Cortex of kidney (tissue), 1 donor: ENCODE measurements around the gene RAP1GDS1.
"Not testable (repeated sequence)": the region's sequence is repeated elsewhere in the genome, so short reads cannot be mapped to it uniquely, and the experiment has no call there.

ENCODE experiments used
- DNase-seq: peaks from one replicate; lab custom pipeline; 2025; lab: John Stamatoyannopoulos, UW

RAP1GDS1 gene

DNA sequence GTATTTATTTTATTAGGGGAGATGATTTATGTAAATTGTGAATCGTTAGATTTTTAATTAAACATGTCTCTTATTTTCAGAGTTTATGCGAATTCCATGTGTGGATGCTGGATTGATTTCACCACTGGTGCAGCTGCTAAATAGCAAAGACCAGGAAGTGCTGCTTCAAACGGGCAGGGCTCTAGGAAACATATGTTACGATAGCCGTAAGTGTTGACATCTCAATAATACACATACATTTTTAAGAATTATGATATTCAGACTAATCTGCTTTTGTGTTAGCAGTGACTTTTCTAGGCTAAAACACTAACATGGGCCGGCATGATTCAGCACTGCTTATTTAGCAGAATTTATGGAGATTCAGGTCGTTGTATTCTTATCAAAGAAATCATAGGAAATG is 91.2 kb downstream of the RAP1GDS1 start:
- DNase-seq = no peak

DNA sequence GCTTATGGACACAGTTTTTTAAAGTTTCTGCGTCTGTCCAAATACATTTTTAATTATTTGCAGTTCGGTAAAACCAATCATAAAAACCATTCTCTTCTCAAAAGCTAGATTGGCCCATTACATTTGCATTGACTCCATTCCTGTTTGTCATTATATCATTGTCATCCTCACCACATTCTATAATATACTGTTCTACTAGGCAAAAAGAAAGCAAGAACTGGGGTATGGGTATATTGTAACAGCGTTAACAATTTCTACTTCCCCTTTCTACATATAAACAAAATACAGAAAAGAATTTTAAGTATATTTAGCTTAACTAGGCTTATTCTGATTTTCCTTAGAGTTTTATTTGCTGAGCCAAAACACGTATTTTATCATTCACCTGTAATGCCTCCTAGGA is 91.8 kb downstream of the RAP1GDS1 start:
- DNase-seq = no peak

DNA sequence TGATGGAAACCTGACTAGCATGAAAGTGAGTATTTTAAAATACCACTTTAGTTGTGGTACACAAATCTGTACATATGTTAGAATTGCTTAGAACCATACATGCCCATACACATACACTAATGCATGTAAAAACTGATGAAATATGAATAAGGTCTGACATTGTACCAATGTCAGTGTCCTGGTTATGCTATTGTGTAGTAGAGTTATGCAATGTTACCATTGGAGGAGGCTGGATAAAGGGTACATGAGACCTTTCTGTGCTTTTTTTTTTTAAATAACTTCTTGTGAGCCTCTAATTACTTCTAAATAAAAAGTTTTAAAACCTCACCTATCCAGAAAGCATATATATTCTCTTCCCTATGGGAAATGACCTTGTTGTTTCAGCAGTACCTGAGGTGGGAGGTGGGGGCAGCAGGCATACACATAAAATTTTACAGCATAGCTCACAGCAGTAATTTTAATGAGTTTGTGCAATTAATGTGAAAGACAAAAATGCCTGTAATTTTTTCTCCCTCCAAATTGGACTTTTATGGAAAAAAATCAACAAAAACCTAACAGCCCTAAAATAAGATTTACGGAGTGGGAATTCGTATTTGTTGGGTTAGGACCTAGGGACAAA is 97.6 kb downstream of the RAP1GDS1 start:
- no peak for DNase-seq

DNA sequence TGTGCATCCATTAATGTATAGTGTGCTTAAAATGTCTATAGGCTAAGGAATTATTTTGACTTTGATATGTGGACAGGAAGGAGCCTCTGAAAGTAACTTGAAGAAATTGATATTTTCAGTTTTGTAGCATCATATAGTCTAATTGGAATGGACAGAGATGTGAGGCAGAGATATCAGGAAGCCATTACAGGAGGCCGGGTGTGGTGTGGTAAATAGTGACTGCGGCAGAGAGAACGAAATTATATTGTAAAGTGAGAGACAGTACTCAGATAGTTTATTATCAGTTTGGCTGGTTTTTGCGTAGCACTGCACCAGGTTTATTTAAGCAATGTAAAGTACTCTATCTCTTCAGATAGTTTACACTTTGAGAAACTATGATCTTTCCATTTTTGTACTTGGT is 98.5 kb downstream of the RAP1GDS1 start:
- DNase-seq = no peak

DNA sequence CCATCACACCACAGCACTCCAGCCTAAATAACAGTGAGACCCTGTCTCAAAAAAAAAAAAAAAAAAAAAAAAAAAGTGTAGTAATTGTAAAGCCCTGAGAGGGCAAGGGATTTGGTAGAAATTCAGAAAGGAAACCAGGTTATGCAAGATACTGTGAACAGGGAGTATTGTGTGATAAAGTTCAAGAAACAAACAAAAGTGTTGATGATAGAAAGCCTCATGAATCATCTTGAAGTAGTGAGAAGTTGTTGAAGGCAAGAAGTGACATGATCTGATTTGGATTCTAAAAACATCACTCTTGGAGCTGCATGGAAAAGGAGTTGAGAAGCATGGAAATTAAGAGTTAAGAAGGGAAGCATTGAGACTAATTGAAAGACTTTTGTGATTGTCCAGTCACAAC is 102.2 kb downstream of the RAP1GDS1 start:
- DNase-seq = no peak

DNA sequence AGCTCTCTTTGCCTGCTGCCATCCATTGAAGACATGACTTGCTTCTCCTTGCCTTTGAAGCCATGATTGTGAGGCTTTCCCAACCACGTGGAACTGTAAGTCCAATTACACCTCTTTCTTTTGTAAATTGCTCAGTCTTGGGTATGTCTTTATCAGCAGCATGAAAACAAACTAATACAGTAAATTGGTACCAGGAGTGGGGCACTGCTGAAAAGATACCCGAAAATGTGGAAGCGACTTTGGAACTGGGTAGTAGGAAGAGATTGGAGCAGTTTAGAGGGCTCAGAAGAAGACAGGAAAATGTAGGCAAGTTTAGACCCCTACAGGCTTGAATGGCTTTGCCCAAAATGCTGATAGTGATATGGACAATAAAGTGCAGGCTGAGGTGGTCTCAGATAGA is 105.1 kb downstream of the RAP1GDS1 start:
- DNase-seq = not testable (repeated sequence)

DNA sequence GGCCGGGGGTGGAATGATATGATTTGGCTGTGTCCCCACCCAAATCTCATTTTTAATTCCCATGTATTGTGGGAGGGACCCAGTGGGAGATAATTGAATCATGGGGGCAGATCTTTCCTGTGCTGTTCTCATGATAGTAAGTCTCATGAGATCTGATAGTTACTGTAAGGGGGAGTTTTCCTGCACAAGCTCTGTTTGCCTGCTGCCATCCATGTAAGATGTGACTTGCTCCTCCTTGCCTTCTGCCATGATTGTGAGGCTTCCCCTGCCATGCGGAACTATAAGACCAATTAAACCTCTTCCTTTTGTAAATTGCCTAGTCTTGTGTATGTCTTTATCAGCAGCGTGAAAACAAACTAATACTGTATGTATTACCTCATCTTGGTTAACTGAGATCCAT is 106.8 kb downstream of the RAP1GDS1 start:
- not testable (repeated sequence) for DNase-seq

DNA sequence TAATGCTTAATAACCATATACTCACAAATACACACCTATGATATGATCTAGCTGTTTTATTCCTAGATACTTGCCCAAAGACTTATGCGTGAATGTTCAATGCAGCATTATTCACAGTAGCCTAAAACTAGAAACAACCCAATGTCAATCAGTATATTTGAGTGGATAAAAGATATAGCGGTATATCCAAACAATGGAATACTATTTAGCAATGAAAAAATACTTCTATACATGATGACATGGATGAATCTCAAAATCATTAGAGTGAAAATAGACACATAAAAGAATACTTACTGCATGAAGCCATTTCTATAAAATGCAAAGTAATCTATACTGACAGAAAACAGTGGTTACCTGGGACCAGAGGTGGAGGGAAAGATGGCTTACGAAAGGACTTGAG is 108.1 kb downstream of the RAP1GDS1 start:
- no peak for DNase-seq

DNA sequence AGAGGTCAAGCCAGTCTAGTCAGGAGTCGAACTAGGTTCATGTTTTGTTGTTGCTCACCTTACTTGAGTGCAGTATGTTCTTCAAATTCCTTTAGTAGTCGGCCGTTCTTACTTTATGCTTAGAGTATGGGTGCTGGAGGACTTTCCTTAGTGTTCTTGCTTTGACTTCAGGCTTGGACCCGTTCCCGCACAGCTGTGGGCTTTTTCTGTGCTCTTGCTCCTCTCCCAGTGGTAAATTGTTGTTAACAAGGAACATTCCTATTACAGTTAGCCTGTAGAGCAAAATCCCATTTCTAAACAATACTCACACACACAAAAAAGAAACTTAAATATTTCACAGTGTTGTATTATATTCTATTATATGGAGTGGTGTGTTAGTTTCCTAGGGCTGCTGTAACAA is 113.5 kb downstream of the RAP1GDS1 start:
- DNase-seq = no peak

DNA sequence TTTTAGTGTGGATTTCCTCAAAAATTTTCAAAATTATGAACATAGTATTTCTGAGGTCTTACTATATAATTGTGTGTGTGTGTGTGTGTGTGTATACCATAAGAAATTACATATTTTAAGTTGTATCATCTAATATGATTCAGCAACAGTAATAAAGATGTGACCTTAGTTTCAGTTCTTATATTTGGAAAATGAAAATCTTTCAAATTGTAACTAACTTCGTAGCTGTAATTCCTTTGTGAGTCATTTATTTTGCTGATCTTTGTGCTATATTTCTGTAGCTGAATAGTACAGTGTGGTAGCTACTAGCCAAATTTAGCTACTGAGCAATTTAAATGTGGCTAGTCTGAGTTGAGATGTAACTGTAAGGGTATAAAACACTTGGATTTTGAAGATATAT is 116.4 kb downstream of the RAP1GDS1 start:
- no peak for DNase-seq

DNA sequence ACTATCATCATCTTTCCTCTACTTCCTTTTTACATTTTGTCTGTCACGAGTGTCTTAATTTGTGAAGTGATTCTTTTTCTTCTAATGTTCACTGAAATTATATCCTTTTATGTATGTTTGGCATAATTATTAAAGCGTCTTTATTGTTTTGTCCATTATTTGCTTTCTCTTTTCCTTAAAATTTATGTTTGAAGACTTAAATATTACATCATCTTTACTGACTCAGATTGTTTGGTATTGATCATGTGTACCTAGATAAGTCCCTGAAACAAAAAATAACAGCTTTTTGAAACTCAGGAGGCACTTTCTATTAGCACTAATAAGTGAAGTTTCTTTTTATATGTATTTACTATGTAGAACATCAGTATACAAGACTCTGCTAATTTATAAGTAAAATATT is 120.1 kb downstream of the RAP1GDS1 start:
- DNase-seq = no peak

DNA sequence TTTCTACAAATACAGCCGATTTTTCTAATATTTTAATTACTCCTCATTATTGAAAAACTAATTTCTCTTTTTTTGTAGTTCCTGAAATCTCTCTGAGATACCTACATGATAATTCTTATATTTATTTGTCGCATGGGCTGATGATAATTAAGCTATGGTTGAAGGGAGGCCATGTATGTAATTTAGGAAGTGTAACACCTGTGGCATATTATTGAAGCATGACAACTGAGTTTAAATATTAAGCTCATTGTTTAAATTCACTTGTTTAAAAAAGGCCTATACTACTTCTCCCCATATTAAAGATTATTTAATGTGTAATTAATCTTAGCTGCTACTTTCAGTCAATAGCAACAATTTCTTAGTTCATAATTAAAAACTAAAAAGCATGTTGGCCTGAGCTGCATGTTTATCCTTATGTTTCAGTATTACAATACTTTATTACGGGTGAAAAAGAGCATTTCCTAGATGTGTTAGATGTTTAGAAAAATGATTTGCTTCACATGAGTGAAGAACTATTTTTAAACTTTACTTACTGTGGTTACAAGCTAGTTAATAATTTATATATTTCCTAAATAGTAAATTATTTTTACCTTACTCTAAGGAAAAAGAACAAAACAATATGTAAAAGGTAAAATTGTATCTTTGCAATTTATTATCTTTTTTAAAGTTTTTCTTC is 122.4 kb downstream of the RAP1GDS1 start:
- DNase-seq = no peak

DNA sequence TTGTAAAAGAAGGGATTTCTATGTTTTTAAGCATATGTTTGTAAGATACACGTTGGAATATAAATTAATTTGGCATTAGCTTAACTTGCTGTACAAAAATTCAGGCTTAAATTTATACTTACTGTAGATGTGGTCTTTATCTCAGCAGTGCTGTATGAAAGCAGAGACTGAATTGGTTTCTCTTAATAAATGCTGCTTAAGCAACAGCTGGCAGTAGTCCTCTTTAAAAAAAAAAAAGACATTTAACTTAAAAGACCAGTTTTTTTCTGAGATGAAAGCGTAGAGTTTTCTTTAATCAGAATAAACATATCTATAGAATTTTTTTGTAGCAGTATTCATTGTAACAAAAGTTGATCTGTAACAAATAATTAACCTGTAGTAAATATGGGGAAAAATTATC is 124.6 kb downstream of the RAP1GDS1 start:
- DNase-seq = no peak

DNA sequence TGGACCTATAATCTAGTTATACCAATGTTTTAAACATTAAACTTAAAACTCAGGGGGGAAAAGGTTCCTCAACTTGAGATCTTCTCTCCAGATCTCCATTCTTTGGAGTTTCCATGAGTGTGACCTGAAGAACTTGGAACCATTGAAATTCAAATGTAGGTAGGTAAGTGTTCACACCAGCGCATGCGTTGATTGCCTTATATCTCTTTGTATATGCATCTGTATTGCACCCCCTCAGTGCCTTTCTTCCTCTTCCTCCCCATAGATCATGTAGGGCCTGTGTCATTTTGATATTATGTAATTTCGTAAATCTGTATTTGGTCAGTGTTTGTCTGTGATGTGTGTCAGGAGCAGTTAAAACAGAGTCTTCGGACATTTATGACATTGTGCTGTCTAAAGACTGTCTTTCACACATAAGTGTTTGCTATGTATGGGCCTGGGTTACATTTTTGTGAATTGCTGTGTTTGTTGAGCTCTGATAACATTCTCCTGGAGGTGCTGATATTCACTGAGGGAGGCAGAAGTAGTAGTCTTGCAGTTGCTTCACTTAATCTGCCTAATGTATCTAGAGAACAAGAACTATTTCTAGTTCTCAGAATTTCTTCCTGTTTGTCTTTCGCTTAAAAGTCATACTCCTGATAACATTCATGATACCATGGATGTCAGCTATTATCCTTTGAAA is 126.3 kb downstream of the RAP1GDS1 start:
- no peak for DNase-seq

DNA sequence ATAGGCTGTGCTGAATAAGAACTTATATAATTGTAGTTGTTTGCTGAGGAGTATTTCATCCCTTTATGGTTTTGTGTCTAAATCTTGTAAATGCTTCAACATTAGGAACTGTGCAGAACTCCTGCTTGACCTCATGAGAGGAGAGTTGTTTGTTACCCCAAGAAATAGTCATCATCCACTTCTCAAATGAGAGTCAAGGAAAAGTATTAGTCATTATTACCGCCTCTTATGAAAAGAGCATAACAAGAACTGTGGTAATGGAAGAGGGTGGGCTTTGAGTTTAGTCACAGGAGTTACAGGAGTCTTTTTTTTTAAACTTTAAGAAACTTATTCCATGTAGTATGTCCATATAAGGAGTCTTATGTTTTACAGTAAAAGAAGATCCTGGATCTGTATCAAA is 132.9 kb downstream of the RAP1GDS1 start:
- DNase-seq = no peak

DNA sequence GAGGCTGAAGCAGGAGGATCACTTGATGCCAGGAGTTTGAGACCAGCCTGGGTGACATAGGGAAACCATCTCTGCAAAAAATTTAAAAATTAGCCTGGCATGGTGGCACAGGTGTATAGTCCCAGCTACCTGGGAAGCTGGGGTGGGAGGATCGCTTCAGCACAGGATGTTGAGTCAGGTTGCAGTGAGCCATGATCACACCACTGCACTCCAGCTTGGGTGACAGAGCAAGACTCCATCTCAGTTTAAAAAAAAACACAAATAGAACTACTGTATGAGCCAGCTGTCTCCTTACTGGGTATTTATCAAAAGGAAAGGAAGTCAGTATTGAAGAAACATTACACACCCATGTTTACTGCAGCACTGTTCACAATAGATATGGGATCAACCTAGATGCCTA is 138.7 kb downstream of the RAP1GDS1 start:
- DNase-seq = no peak

DNA sequence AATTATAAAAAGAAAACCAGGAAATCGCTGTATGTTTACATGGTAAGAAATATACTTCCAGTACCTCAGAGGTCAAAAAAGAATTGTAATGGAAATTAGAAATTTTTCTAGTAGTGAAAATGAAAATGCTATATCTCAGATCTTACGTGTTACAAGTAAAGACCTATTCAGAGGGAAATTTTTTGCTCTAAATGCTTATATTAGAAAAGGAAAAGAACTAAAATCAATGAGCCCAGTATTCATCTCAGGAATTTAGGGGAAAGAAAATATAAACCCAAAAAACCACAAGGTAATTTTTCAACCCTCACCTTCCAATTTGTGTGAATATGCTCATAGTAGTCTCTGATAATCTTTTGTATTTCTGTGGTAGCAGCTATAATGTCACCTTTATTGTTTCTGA is 145.6 kb downstream of the RAP1GDS1 start:
- DNase-seq = no peak

DNA sequence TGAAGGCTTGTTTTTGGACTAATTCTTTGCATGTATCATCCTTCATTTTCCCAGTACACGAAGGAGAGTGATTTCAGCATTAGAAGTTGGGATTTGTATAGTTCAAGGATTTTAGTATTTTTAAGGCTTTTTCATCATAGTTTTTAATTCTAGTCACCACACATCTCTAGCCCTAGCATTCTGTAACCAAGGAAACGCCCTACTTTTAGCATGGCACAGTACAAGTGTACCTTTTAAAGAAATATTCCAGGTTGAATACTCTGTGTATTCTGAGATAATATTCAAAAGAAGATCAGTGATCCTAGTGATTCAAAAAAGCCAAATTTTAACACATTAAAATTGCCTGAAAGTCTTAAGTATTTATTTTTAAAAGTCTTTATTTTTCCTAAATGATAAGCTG is 150.5 kb downstream of the RAP1GDS1 start:
- DNase-seq = no peak

DNA sequence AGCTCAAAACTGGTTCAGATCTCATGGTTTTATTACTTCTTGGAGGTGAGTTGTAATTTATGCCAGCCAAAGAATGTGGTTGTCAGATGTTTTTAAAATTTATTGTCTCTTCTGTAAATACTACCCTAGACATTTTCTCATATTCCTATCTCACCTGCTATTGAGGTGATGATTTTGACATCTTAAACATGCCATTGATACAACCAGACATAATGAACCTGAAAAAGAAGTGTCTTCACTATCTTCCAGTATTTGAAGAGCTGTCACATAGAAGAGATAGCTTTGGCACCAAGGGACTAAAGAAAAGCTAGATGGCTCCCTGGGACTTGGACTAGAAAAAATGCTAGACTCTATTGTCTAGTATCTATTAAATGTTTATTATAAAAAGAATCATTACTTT is 155.7 kb downstream of the RAP1GDS1 start:
- no peak for DNase-seq

DNA sequence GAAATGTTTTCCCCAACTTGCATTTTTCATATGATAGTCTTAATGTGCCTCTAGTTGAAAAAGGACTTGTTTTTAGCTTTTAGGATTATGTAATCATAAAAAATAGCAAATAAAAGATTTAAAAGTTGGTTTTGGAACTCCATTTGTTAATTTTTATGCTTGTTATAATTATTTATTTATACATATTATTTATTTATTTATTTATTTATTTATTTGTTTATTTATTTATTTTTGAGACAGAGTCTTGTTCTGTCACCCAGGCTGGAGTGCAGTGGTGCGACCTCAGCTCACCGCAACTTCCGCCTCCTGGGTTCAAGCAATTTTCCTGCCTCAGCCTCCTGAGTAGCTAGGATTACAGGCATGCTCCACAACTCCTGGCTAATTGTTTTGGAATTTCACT is 159.0 kb downstream of the RAP1GDS1 start:
- not testable (repeated sequence) for DNase-seq

DNA sequence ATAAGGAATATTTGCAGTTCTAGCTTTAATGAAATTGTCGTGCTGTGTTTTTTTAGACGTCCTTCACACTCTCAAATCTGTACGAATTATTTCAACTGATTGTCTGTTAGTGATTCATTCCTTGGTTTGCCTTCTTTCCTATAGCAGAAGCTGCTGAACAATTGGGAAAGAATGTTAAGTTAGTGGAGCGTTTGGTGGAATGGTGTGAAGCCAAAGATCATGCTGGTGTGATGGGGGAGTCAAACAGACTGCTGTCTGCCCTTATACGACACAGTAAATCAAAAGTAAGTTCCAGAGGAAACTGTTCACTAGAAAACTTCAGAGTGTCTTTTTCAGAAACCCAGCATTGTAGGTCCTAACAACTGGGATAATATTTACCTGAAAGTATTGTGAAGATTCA is 159.9 kb downstream of the RAP1GDS1 start:
- DNase-seq = no peak

DNA sequence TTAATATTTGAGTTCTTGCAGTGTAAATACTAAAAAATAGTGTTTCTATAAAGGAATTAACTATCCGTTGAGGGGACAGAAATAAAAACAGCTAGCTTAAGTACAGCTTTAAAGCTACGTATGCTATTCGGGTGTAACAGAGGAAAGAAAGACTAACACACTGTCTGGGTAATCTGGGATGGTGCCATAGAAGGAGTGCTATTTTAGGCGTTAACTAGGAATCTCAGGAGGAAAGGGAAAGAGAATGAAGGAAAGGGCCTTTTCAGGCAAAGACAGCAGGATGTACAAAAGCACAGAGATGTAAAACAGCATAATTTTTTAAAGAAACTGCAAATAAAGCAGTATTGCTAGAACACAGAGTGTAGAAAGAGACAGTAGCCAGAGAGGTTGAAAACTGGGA is 161.8 kb downstream of the RAP1GDS1 start:
- DNase-seq = no peak

DNA sequence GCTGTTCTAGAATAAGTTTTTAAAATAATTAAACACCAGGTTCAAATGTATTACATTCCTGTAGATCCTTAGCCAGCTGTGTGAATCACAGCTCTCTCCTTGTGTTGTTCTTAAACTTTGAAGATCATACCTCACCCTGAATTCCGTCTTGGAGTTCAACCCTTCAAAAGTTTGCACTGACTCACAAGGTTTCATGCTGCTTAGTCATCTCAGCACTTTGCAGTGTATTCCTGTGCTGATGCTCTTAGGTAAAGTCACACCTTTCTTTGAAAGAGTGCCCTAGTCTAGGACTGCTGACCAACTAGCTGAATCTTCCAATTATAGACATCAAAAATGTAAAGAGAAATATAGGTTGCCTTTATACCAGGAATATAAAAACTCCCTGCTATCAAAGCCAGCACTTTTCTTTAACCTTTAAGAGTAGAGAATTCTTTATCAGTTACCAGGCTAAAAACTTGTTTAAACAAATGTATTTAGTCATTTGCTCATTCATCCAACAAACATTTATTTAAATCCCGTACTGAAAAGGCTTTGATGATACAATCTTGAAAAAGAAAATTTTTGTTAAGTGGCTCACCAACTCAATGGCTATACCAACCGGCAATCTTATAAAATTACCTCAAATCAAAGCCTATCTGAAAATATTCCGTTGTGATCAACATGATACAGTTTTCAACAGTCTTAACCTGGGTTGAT is 169.7 kb downstream of the RAP1GDS1 start:
- DNase-seq = no peak
